Measurements from ENCODE around the gene NFATC2. TPM values are rescaled to one million over a fixed set of nuclear protein-coding genes. Genes with fewer than 3 reads are reported as not detected.

NFATC2 gene
- total and polyA plus RNA-seq, 8 donors: 5.3 to 12.3 (median 8.5) TPM

- Histone ChIP-seq H3K36me3 (no peaks in the 10 kb centered on the region), H3K27me3 (no peaks in the 10 kb centered on the region), H3K27ac (no peak overlapping the region), H3K9me3 (no peaks in the 10 kb centered on the region), H3K4me1 (no peaks in the 10 kb centered on the region), H3K4me3 (no peak overlapping the region)
- ATAC-seq (no peak), DNase-seq (no peak)
- no peak for TF ChIP-seq CTCF (IDR thresholded peaks at IDR 0.05)
- intact Hi-C loops (cut with DNase I): no loop called here
Measured at GRCh38 chr20:51356871-51357270, 185.6 kb downstream of the NFATC2 start.

GRCh38 chr20:51354769-51355319 is 187.7 kb downstream of the NFATC2 start:
- H3K27ac ChIP-seq: no peak overlapping the region
- H3K27me3 ChIP-seq: no peaks in the 10 kb centered on the region
- no peaks in the 10 kb centered on the region for H3K9me3 ChIP-seq
- ATAC-seq (no peak), DNase-seq (no peak)
- TF ChIP-seq CTCF (IDR thresholded peaks at IDR 0.05): no peak
- H3K36me3 ChIP-seq: no peaks in the 10 kb centered on the region
- H3K4me3 ChIP-seq: no peak overlapping the region
- H3K4me1 ChIP-seq: no peaks in the 10 kb centered on the region
- intact Hi-C loops (cut with DNase I): no loop called here

GRCh38 chr20:51354191-51354768 is 188.2 kb downstream of the NFATC2 start:
- TF ChIP-seq CTCF (IDR thresholded peaks at IDR 0.05): no peak
- Histone ChIP-seq H3K27me3 (no peaks in the 10 kb centered on the region), H3K4me3 (no peak overlapping the region), H3K4me1 (no peaks in the 10 kb centered on the region), H3K9me3 (no peaks in the 10 kb centered on the region), H3K27ac (no peak overlapping the region), H3K36me3 (no peaks in the 10 kb centered on the region)
- intact Hi-C loops (cut with DNase I): no loop called here
- no peak for DNase-seq
- ATAC-seq: no peak

- H3K9me3 ChIP-seq: no peaks in the 10 kb centered on the region
- H3K36me3 ChIP-seq: no peaks in the 10 kb centered on the region
- no peak for DNase-seq
- H3K4me1 ChIP-seq: no peaks in the 10 kb centered on the region
- no peaks in the 10 kb centered on the region for H3K27me3 ChIP-seq
- no peak overlapping the region for H3K27ac ChIP-seq
- no peak for TF ChIP-seq CTCF (IDR thresholded peaks at IDR 0.05)
- ATAC-seq: no peak
- intact Hi-C loops (cut with DNase I): no loop called here
- no peak overlapping the region for H3K4me3 ChIP-seq
Measured at GRCh38 chr20:51353491-51353890, 189.0 kb downstream of the NFATC2 start.

GRCh38 chr20:51352791-51353190 is 189.7 kb downstream of the NFATC2 start:
- no peak for ATAC-seq
- Histone ChIP-seq H3K36me3 (no peaks in the 10 kb centered on the region), H3K4me1 (no peaks in the 10 kb centered on the region), H3K27me3 (no peaks in the 10 kb centered on the region), H3K27ac (no peak overlapping the region), H3K9me3 (no peaks in the 10 kb centered on the region), H3K4me3 (no peak overlapping the region)
- DNase-seq: no peak
- TF ChIP-seq CTCF (IDR thresholded peaks at IDR 0.05): no peak
- intact Hi-C loops (cut with DNase I): no loop called here

Data from left lung (tissue), 10 donors.